Activated CD8-positive, alpha-beta memory T cell treated with anti-CD3 and anti-CD28 coated beads, Interleukin-2, amount 10 ng/mL, durations not matched to agents 7 days and 5 days (primary cell): ENCODE measurements around the gene RHCE. TPM values are rescaled to one million over a fixed set of nuclear protein-coding genes. Genes with fewer than 3 reads are reported as not detected.
A peak's percentile ranks its signal among the peaks of the same experiment; 100 is the strongest.
"Not testable (repeated sequence)": the region's sequence is repeated elsewhere in the genome, so short reads cannot be mapped to it uniquely, and the experiment has no call there.

Experiments used
- ATAC-seq: fragments of 150-1000 bp; cut with Tn5 transposase; one replicate; pipeline ENCODE4 v1.10.0; 2021; ENCODE audit warnings: moderate library complexity
- CTCF ChIA-PET: fragments of 350-600 bp; sonication (Branson Sonifier 250); formaldehyde crosslinking; loops from one replicate; lab custom pipeline; 2021; ENCODE audit warnings: antibody characterized with exemption; lab: Charles Lee
- DNase-seq: peaks from one replicate; pipeline ENCODE4 v3.0.0-alpha.2; 2020
- H3K27ac Mint-ChIP-seq: one replicate; pipeline ENCODE4 v1.8.0; 2021; ENCODE audit warnings: mild to moderate bottlenecking, mixed read lengths
- H3K27me3 Mint-ChIP-seq: one replicate; pipeline ENCODE4 v1.8.0; 2021; ENCODE audit warnings: mixed read lengths
- H3K36me3 Mint-ChIP-seq: one replicate; pipeline ENCODE4 v1.8.0; 2021; ENCODE audit warnings: mild to moderate bottlenecking, mixed read lengths
- H3K4me1 Mint-ChIP-seq: one replicate; pipeline ENCODE4 v1.8.0; 2021; ENCODE audit warnings: mixed read lengths
- H3K4me3 Mint-ChIP-seq: one replicate; pipeline ENCODE4 v1.8.0; 2021; ENCODE audit warnings: mild to moderate bottlenecking, moderate library complexity, mixed read lengths
- H3K9me3 Mint-ChIP-seq: one replicate; pipeline ENCODE4 v1.8.0; 2022; ENCODE audit warnings: low read depth, mixed read lengths
- total RNA-seq, 2 experiments: library from RNA; stranded (reverse); gene quantifications; one replicate each; pipeline ENCODE4 v1.2.3, GENCODE V29; 2021

Gene RHCE
- total RNA-seq, 2 experiments from 2014 or later: not detected

- ATAC-seq (peak; percentile 40), DNase-seq (peak; percentile 81)
- H3K27ac Mint-ChIP-seq: peak overlapping the region; percentile 42
Observed at GRCh38 chr1:25430967-25431881, 10.6 kb upstream of the RHCE start.

GRCh38 chr1:25430073-25430966 lies 9.7 kb upstream of the RHCE start, which contains the start of gene MACO1:
Gene MACO1 (plus strand): TSS chr1:25430897. CDS start chr1:25431099, 202 bp downstream.
- H3K4me1 Mint-ChIP-seq: peaks cover 38% of the 10 kb centered on the region
- peak; percentile 90 for ATAC-seq
- no peaks in the 10 kb centered on the region for H3K27me3 Mint-ChIP-seq
- no peaks in the 10 kb centered on the region for H3K9me3 Mint-ChIP-seq
- peak within 1 kb of the TSS; percentile 98 for H3K27ac Mint-ChIP-seq
- peak within 1 kb of the TSS; percentile 95 for H3K4me3 Mint-ChIP-seq
- DNase-seq: peak; percentile 97
- H3K36me3 Mint-ChIP-seq: no peaks in the 10 kb centered on the region
- CTCF ChIA-PET: interaction anchor here (0.7 to 1.2 kb wide), 2 partner anchors 90 to 189 kb away, joined by 3 read pairs; no protein-coding TSS in a partner anchor

More at GRCh38 chr1:25430967-25431881, 10.6 kb upstream of the RHCE start:
- H3K9me3 Mint-ChIP-seq: no peaks in the 10 kb centered on the region
- H3K27me3 Mint-ChIP-seq: no peaks in the 10 kb centered on the region
- CTCF ChIA-PET: interaction anchor here (0.7 to 1.4 kb wide), 4 partner anchors 19 to 417 kb away, joined by 3 to 4 read pairs (median 4); no protein-coding TSS in a partner anchor
- H3K36me3 Mint-ChIP-seq: no peaks in the 10 kb centered on the region
- H3K4me1 Mint-ChIP-seq: peaks cover 47% of the 10 kb centered on the region
- H3K4me3 Mint-ChIP-seq: peak overlapping the region; percentile 95

DNA sequence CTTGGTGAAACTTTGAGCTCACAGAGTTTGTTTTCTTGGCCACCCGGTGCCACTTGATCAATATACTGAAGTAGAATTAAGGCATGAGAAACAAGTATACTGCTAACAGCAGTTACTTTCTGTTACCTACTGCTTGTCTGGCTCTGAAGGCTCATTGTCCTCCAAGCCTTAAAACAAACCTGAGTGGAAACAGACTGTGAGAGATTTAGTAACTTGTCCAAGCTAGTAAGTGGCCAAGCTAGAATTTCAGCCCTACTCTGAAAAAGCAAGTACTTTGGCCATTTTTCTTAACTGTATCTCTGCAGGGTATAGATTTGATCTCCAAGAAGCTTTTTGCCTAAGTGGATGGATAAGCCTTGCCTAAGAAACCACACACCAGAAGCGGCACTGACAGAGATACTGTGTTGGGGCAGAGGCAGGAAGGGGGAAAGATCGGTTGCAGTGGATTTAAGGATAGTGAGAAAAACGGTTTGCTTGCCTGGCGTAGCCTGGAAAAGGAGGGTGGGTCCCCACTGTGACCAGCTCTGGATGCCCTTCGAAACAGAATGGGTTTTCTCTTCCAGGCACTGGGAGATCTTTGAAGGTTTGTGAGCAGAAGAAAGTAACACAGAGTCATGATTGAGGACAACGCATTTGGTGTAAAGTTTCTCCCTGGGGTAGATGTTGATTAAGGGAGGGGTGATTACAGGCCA lies 8.0 kb upstream of the RHCE start:
- H3K4me1 Mint-ChIP-seq: peaks cover 24% of the 10 kb centered on the region
- no peak overlapping the region for H3K27ac Mint-ChIP-seq
- DNase-seq (no peak), ATAC-seq (no peak)
- H3K9me3 Mint-ChIP-seq: no peaks in the 10 kb centered on the region
- peak overlapping the region; percentile 20 for H3K4me3 Mint-ChIP-seq
- H3K36me3 Mint-ChIP-seq: no peaks in the 10 kb centered on the region
- CTCF ChIA-PET: no interaction called here
- H3K27me3 Mint-ChIP-seq: no peaks in the 10 kb centered on the region

- CTCF ChIA-PET: interaction anchor here (0.8 to 1.3 kb wide), 2 partner anchors 51 to 382 kb away, joined by 3 to 4 read pairs; no protein-coding TSS in a partner anchor
- DNase-seq (no peak), ATAC-seq (no peak)
- H3K27me3 Mint-ChIP-seq: peaks cover 2% of the 10 kb centered on the region
- no peak overlapping the region for H3K4me3 Mint-ChIP-seq
- H3K27ac Mint-ChIP-seq: no peak overlapping the region
- no peaks in the 10 kb centered on the region for H3K9me3 Mint-ChIP-seq
- H3K4me1 Mint-ChIP-seq: peaks cover 15% of the 10 kb centered on the region
- H3K36me3 Mint-ChIP-seq: no peaks in the 10 kb centered on the region
Observed at GRCh38 chr1:25427696-25428095, 7.1 kb upstream of the RHCE start.

DNA sequence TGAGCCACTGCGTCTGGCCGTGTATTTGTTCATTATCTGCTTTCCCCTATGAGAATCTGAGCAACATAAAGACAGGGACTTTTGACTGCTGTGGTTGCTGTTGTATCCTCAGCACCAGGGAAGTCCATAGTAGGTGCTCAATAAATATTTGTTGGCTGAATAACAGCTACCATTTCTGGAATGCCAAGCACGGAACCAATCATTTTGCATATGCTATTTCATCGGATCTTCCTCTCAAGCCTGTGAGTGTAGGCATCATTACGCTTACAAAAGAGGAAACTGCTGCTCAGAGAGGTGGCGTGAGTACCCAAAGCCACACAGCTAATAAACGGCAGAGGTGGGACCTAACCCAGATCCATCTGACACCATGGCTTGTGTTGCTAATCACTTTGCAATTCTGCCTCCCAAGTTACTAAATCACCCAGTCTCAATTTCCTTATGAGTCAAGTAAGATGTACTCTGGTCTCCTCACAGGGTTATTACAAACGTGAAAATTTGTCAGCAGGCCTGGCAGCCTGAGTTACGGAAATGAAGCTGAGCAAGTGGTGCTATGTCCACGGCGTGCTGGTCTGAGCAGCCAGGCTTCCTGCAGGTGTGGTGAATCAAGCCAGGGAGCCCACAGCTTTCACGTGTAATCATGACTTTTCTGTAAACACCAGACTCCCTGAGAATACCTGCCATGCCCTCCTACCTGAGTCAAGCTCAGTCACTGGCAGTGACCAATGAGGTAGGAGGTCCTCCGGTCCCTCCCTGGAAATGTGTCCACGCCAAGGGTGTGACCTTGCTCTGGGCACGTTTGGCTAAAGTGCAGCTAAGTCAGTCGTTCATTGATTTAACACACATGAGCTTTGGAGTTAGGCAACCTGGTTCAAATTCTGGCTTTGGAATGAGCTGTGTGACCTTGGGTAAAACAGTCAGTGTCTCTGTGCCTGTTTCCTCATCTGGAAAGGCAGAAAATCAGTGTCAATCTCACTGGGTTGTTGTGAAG lies 4.8 kb upstream of the RHCE start:
- CTCF ChIA-PET: no interaction called here
- peaks cover 7% of the 10 kb centered on the region for H3K27me3 Mint-ChIP-seq

GRCh38 chr1:25423206-25423605 lies 2.6 kb upstream of the RHCE start:
- CTCF ChIA-PET, DNase-seq, H3K27me3 Mint-ChIP-seq, H3K9me3 Mint-ChIP-seq, ATAC-seq, H3K4me3 Mint-ChIP-seq, H3K27ac Mint-ChIP-seq, H3K36me3 Mint-ChIP-seq, H3K4me1 Mint-ChIP-seq: not testable (repeated sequence)

More for the DNA sequence above, 4.8 kb upstream of the RHCE start:
- DNase-seq (no peak), ATAC-seq (no peak)
- peaks cover 3% of the 10 kb centered on the region for H3K4me1 Mint-ChIP-seq
- no peak overlapping the region for H3K4me3 Mint-ChIP-seq
- no peaks in the 10 kb centered on the region for H3K36me3 Mint-ChIP-seq
- no peak overlapping the region for H3K27ac Mint-ChIP-seq
- no peaks in the 10 kb centered on the region for H3K9me3 Mint-ChIP-seq

DNA sequence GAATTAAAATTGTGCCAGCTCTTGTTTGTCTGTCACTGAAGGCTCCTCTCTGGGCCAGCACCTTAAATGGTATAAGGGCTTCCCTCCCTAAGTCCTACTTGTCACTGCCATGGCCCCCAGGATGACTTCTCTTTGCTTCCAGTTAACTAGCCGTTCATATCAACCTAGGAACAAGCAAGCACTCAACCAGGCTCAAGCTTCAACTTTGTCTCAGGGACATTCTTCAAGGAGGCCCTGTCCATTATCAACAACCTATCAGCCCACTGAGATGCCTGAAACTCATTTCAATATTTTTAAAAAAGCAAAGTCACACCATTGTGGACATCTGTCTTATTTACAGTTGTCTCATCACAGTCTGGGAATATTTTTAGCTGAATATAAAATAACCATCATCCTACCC lies 1.3 kb downstream of the RHCE start:
- ATAC-seq, H3K36me3 Mint-ChIP-seq, H3K4me1 Mint-ChIP-seq, CTCF ChIA-PET, H3K27me3 Mint-ChIP-seq, H3K4me3 Mint-ChIP-seq, H3K9me3 Mint-ChIP-seq, H3K27ac Mint-ChIP-seq, DNase-seq: not testable (repeated sequence)

GRCh38 chr1:25417280-25417679 lies 3.3 kb downstream of the RHCE start:
- H3K27ac Mint-ChIP-seq, DNase-seq, H3K36me3 Mint-ChIP-seq, ATAC-seq, CTCF ChIA-PET, H3K4me3 Mint-ChIP-seq, H3K27me3 Mint-ChIP-seq, H3K9me3 Mint-ChIP-seq, H3K4me1 Mint-ChIP-seq: not testable (repeated sequence)

- H3K27me3 Mint-ChIP-seq, CTCF ChIA-PET, H3K4me1 Mint-ChIP-seq, H3K4me3 Mint-ChIP-seq, H3K9me3 Mint-ChIP-seq, ATAC-seq, DNase-seq, H3K36me3 Mint-ChIP-seq, H3K27ac Mint-ChIP-seq: not testable (repeated sequence)
Observed at GRCh38 chr1:25414578-25414977, 6.0 kb downstream of the RHCE start.

- DNase-seq, H3K36me3 Mint-ChIP-seq, H3K9me3 Mint-ChIP-seq, H3K27me3 Mint-ChIP-seq, H3K4me3 Mint-ChIP-seq, H3K27ac Mint-ChIP-seq, CTCF ChIA-PET, ATAC-seq, H3K4me1 Mint-ChIP-seq: not testable (repeated sequence)
Observed at GRCh38 chr1:25414157-25414556, 6.5 kb downstream of the RHCE start.

- DNase-seq, H3K4me3 Mint-ChIP-seq, H3K27me3 Mint-ChIP-seq, H3K9me3 Mint-ChIP-seq, H3K4me1 Mint-ChIP-seq, H3K27ac Mint-ChIP-seq, H3K36me3 Mint-ChIP-seq, ATAC-seq, CTCF ChIA-PET: not testable (repeated sequence)
Observed at GRCh38 chr1:25412872-25413623, 7.6 kb downstream of the RHCE start.
